ENCODE data around the gene PLXDC1. TPM values are rescaled to one million over a fixed set of nuclear protein-coding genes. Genes with fewer than 3 reads are reported as not detected.

The PLXDC1 gene
- total RNA-seq, 3 donors from 2014 or later = 2.4 to 10.9 (median 5.6) TPM

GRCh38 chr17:39197380-39198185 lies 46.1 kb upstream of the PLXDC1 start, which contains the start of gene CACNB1:
Gene CACNB1, minus strand, starts transcription at chr17:39197669. Its CDS starts 174 bp downstream, at chr17:39197495.
- H3K9me3 ChIP-seq = no peaks in the 10 kb centered on the region
- no peak for TF ChIP-seq CTCF (IDR thresholded peaks at IDR 0.05)
- H3K36me3 ChIP-seq (ENCODE audit: low read depth) = peaks cover 7% of the 10 kb centered on the region
- peaks cover 31% of the 10 kb centered on the region for H3K4me1 ChIP-seq (ENCODE audit: low read depth)
- ATAC-seq (peak; percentile 69), DNase-seq (peak; percentile 70 to 86 (median 83))
- intact Hi-C loops (cut with DNase I, micrococcal nuclease) = no loop called here
- H3K4me3 ChIP-seq = peak within 1 kb of the TSS; percentile 40

- ATAC-seq = peak; percentile 11
- H3K9me3 ChIP-seq = no peaks in the 10 kb centered on the region
- intact Hi-C loops (cut with DNase I, micrococcal nuclease) = no loop called here
- peaks cover 25% of the 10 kb centered on the region for H3K4me1 ChIP-seq (ENCODE audit: low read depth)
- peak overlapping the region; percentile 40 for H3K4me3 ChIP-seq
- peak; percentile 28 to 80 (median 64) for DNase-seq
- TF ChIP-seq CTCF (IDR thresholded peaks at IDR 0.05) = no peak
- H3K36me3 ChIP-seq (ENCODE audit: low read depth) = peaks cover under 1% of the 10 kb centered on the region
Measured at GRCh38 chr17:39196808-39197291, 45.4 kb upstream of the PLXDC1 start.

GRCh38 chr17:39196241-39196807 lies 44.9 kb upstream of the PLXDC1 start:
- H3K4me1 ChIP-seq (ENCODE audit: low read depth) = peaks cover 20% of the 10 kb centered on the region

GRCh38 chr17:39195568-39196160 lies 44.2 kb upstream of the PLXDC1 start:
- TF ChIP-seq CTCF (IDR thresholded peaks at IDR 0.05) = no peak
- H3K4me1 ChIP-seq (ENCODE audit: low read depth) = peaks cover 16% of the 10 kb centered on the region
- no peak overlapping the region for H3K4me3 ChIP-seq

More at GRCh38 chr17:39196241-39196807, 44.9 kb upstream of the PLXDC1 start:
- no peaks in the 10 kb centered on the region for H3K36me3 ChIP-seq (ENCODE audit: low read depth)
- no peak for ATAC-seq
- no peak for TF ChIP-seq CTCF (IDR thresholded peaks at IDR 0.05)
- intact Hi-C loops (cut with DNase I, micrococcal nuclease) = no loop called here
- DNase-seq = peak in 2 of 3 donors; percentile 27 to 65
- H3K9me3 ChIP-seq = no peaks in the 10 kb centered on the region
- no peak overlapping the region for H3K4me3 ChIP-seq

GRCh38 chr17:39194985-39195524 lies 43.6 kb upstream of the PLXDC1 start:
- ATAC-seq = no peak
- Histone ChIP-seq H3K4me3 (no peak overlapping the region), H3K4me1 (ENCODE audit: low read depth) (peaks cover 16% of the 10 kb centered on the region), H3K36me3 (ENCODE audit: low read depth) (no peaks in the 10 kb centered on the region), H3K9me3 (no peaks in the 10 kb centered on the region)
- no peak for DNase-seq
- intact Hi-C loops (cut with DNase I, micrococcal nuclease) = no loop called here
- TF ChIP-seq CTCF (IDR thresholded peaks at IDR 0.05) = no peak

More at GRCh38 chr17:39195568-39196160, 44.2 kb upstream of the PLXDC1 start:
- H3K9me3 ChIP-seq = no peaks in the 10 kb centered on the region
- no peak for ATAC-seq
- intact Hi-C loops (cut with DNase I, micrococcal nuclease) = no loop called here
- no peaks in the 10 kb centered on the region for H3K36me3 ChIP-seq (ENCODE audit: low read depth)
- DNase-seq = no peak
